HUES48 (cell line): ENCODE measurements around the gene OASL.

Source experiments
- H3K27ac ChIP-seq: one replicate; pipeline ENCODE4 v1.7.0; 2013; ENCODE audit warnings: low read depth, low read length, inconsistent platforms
- H3K27me3 ChIP-seq: 2 replicates; pipeline ENCODE4 v1.6.1; 2013; ENCODE audit warnings: mild to moderate bottlenecking, low read length; ENCODE audit not compliant: control insufficient read depth, insufficient read depth
- H3K36me3 ChIP-seq: 2 replicates; pipeline ENCODE4 v1.6.1; 2013; ENCODE audit warnings: low read length; ENCODE audit not compliant: control insufficient read depth, insufficient read depth
- H3K4me1 ChIP-seq: 2 replicates; pipeline ENCODE4 v1.6.1; 2013; ENCODE audit warnings: mild to moderate bottlenecking, low read length; ENCODE audit not compliant: control insufficient read depth, insufficient read depth
- H3K4me3 ChIP-seq: 2 replicates; pipeline ENCODE4 v1.5.1; 2013; ENCODE audit warnings: mild to moderate bottlenecking, low read depth, low read length
- H3K9ac ChIP-seq: 2 replicates; pipeline ENCODE4 v1.6.1; 2013; ENCODE audit warnings: mild to moderate bottlenecking, low read depth, low read length, moderate library complexity
- H3K9me3 ChIP-seq: 2 replicates; pipeline ENCODE4 v1.6.1; 2013; ENCODE audit warnings: low read length; ENCODE audit not compliant: control insufficient read depth, insufficient read depth

Gene OASL

GRCh38 chr12:120977531-120978295 lies 61.3 kb downstream of the OASL start:
- Histone ChIP-seq H3K4me3 (no peak overlapping the region), H3K9me3 (no peaks in the 10 kb centered on the region), H3K4me1 (0 out of 2 replicates have a peak, but pooled peaks cover 8% of the 10 kb centered on the region), H3K9ac (no peak overlapping the region), H3K27ac (no peak overlapping the region), H3K27me3 (no peaks in the 10 kb centered on the region), H3K36me3 (no peaks in the 10 kb centered on the region)

GRCh38 chr12:120972870-120973543 lies 66.0 kb downstream of the OASL start:
- Histone ChIP-seq H3K27ac (peak overlapping the region; percentile 59), H3K9me3 (no peaks in the 10 kb centered on the region), H3K27me3 (no peaks in the 10 kb centered on the region), H3K9ac (no peak overlapping the region), H3K36me3 (no peaks in the 10 kb centered on the region), H3K4me1 (no peaks in the 10 kb centered on the region), H3K4me3 (no peak overlapping the region)

- H3K27me3 ChIP-seq = no peaks in the 10 kb centered on the region
- H3K9ac ChIP-seq = no peak overlapping the region
- H3K36me3 ChIP-seq = no peaks in the 10 kb centered on the region
- H3K9me3 ChIP-seq = no peaks in the 10 kb centered on the region
- H3K27ac ChIP-seq = no peak overlapping the region
- no peaks in the 10 kb centered on the region for H3K4me1 ChIP-seq
- H3K4me3 ChIP-seq = no peak overlapping the region
Measured at GRCh38 chr12:120971299-120972180, 67.5 kb downstream of the OASL start.

- no peak overlapping the region for H3K9ac ChIP-seq
- no peak overlapping the region for H3K27ac ChIP-seq
- no peaks in the 10 kb centered on the region for H3K9me3 ChIP-seq
- no peaks in the 10 kb centered on the region for H3K27me3 ChIP-seq
- no peak overlapping the region for H3K4me3 ChIP-seq
- no peaks in the 10 kb centered on the region for H3K36me3 ChIP-seq
- H3K4me1 ChIP-seq = no peaks in the 10 kb centered on the region
Measured at GRCh38 chr12:120970310-120970709, 68.7 kb downstream of the OASL start.
